Measurements from ENCODE around the gene GPR158.

GRCh38 chr10:25497246-25497645, 322.4 kb downstream of the GPR158 start:
- no peak for TF ChIP-seq SNAI2 (CRISPR knock-in tag; IDR thresholded peaks at IDR 0.05)
- TF ChIP-seq POU6F1 (CRISPR knock-in tag; IDR thresholded peaks at IDR 0.05; ENCODE audit: borderline replicate concordance, low read depth): no peak
- TF ChIP-seq CSRNP3 (CRISPR knock-in tag; IDR thresholded peaks at IDR 0.05): no peak
- TF ChIP-seq ZFP3 (CRISPR knock-in tag; IDR thresholded peaks at IDR 0.05): no peak
- no peak for TF ChIP-seq BACH2 (CRISPR knock-in tag; IDR thresholded peaks at IDR 0.05; ENCODE audit: borderline replicate concordance)
- no peak for TF ChIP-seq ARNTL (CRISPR knock-in tag; IDR thresholded peaks at IDR 0.05; ENCODE audit: borderline replicate concordance, low read depth)
- no peak for TF ChIP-seq ZFP30 (CRISPR knock-in tag; IDR thresholded peaks at IDR 0.05)
